Testis (tissue), 2 donors: Measurements from ENCODE around the gene BBLN.

Source experiments
- POLR2A ChIP-seq: fragments of 450-650 bp; IDR thresholded peaks from one replicate; pipeline ENCODE4 v1.6.1; 2017; ENCODE audit warnings: antibody characterized with exemption, mild to moderate bottlenecking, moderate library complexity
- TF ChIP-seq, protein P1 (sequence below), 3 experiments: fragments of 450-650 bp in 2 of 3; fragments of 200-600 bp in 1 of 3; sonication (generic) in 1 of 3; IDR thresholded peaks; one replicate each; pipeline ENCODE4 v1.5.1; 2016 to 2019; ENCODE audit warnings: antibody characterized with exemption in 3 of 3, mild to moderate bottlenecking in 2 of 3, moderate library complexity in 1 of 3

DNA sequence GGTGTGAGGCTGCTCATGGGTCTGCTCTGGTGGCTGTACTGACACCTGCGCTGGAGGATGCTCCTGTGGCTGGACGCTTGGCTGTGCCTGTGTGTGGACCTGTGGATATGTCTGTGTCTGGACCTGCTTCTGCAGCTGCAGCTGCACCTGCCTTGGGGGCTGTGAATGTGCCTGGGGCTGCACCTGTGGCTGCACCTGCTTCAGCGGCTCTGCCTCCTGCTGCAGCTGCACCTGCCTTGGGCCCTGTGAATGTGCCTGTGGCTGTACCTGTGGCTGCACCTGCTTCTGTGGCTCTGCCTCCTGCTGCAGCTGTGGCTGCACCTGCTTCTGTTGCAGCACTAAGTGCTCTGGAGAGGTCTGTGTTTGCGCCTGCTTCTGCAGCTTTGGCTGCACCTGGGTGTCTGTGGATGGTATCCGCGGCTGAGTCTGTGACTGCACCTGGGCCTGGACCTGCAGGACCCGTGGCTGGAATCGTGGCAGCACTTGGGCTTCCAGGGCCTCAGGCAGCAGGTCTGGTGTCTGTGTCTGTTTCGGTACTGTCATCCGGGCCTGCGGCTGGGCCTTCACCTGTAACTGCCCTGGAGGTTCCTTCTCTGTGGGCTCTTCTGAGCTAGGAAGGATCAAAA is 18.9 kb downstream of the BBLN start:
- TF ChIP-seq, protein P1, sequence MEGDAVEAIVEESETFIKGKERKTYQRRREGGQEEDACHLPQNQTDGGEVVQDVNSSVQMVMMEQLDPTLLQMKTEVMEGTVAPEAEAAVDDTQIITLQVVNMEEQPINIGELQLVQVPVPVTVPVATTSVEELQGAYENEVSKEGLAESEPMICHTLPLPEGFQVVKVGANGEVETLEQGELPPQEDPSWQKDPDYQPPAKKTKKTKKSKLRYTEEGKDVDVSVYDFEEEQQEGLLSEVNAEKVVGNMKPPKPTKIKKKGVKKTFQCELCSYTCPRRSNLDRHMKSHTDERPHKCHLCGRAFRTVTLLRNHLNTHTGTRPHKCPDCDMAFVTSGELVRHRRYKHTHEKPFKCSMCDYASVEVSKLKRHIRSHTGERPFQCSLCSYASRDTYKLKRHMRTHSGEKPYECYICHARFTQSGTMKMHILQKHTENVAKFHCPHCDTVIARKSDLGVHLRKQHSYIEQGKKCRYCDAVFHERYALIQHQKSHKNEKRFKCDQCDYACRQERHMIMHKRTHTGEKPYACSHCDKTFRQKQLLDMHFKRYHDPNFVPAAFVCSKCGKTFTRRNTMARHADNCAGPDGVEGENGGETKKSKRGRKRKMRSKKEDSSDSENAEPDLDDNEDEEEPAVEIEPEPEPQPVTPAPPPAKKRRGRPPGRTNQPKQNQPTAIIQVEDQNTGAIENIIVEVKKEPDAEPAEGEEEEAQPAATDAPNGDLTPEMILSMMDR (IDR thresholded peaks at IDR 0.05), result no peak
- TF ChIP-seq POLR2A, result no peak
